Effector memory CD8-positive, alpha-beta T cell (primary cell): ENCODE measurements around the gene C6orf132.
"Not testable (repeated sequence)": the region's sequence is repeated elsewhere in the genome, so short reads cannot be mapped to it uniquely, and the experiment has no call there.

ENCODE experiments used
- ATAC-seq: fragments of 150-1000 bp; cut with Tn5 transposase; replicated peaks from 2 replicates; pipeline ENCODE4 v1.10.0; 2021; ENCODE audit warnings: mild to moderate bottlenecking, moderate library complexity
- DNase-seq, 3 experiments: peaks; one replicate each; pipeline ENCODE4 v3.0.0; 2021
- H3K27ac Mint-ChIP-seq, 2 donors: one replicate each; pipeline ENCODE4 v1.8.0; 2022; ENCODE audit warnings: mild to moderate bottlenecking in 2 of 2, mixed read lengths in 2 of 2, moderate library complexity in 2 of 2
- H3K27me3 Mint-ChIP-seq, 2 donors: one replicate each; pipeline ENCODE4 v1.8.0; 2022; ENCODE audit warnings: mixed read lengths in 2 of 2
- H3K36me3 Mint-ChIP-seq: one replicate; pipeline ENCODE4 v1.8.0; 2022; ENCODE audit warnings: mild to moderate bottlenecking, moderate library complexity, mixed read lengths; ENCODE audit not compliant: insufficient read depth
- H3K4me1 Mint-ChIP-seq, 2 donors: one replicate each; pipeline ENCODE4 v1.8.0; 2022; ENCODE audit warnings: low read depth in 2 of 2, mixed read lengths in 2 of 2
- H3K4me3 Mint-ChIP-seq, 2 donors: one replicate each; pipeline ENCODE4 v1.8.0; 2022; ENCODE audit warnings: mild to moderate bottlenecking in 2 of 2, mixed read lengths in 2 of 2, moderate library complexity in 2 of 2
- H3K9me3 Mint-ChIP-seq, 2 donors: one replicate each; pipeline ENCODE4 v1.8.0; 2022; ENCODE audit warnings: mixed read lengths in 2 of 2

C6orf132 gene

DNA sequence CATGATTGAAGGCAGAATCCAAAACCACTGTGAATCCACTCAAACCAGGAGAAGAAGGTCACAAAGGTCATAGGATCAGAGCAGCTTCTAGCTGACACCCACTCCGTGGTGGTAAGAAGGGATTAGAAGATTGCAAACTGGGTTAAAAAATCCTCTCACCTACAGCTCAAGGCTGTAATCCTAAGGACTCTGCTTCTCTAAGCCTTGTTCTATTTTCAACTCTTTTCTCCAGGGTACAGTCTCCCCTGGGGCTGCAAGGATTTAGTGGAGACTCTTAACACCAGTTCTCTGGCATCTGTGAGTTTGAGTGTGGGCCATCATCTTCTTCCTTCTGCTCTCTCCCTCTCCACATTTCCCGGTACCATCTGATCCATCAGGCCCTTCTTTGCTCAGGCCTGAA, 30.7 kb upstream of the C6orf132 start, which contains the start of gene GUCA1A:
GUCA1A (plus strand) TSS at position 264 of the 400 bp plus-strand sequence. CDS start 250 bp downstream, outside the sequence.
- no peak within 1 kb of the TSS for H3K4me3 Mint-ChIP-seq
- H3K36me3 Mint-ChIP-seq: peaks cover 6% of the 10 kb centered on the region
- peaks cover 5 to 20% of the 10 kb centered on the region in 2 donors for H3K27me3 Mint-ChIP-seq
- no peak within 1 kb of the TSS for H3K27ac Mint-ChIP-seq
- DNase-seq (no peak), ATAC-seq (no peak)
- no peaks in the 10 kb centered on the region for H3K4me1 Mint-ChIP-seq
- H3K9me3 Mint-ChIP-seq: no peaks in the 10 kb centered on the region

DNA sequence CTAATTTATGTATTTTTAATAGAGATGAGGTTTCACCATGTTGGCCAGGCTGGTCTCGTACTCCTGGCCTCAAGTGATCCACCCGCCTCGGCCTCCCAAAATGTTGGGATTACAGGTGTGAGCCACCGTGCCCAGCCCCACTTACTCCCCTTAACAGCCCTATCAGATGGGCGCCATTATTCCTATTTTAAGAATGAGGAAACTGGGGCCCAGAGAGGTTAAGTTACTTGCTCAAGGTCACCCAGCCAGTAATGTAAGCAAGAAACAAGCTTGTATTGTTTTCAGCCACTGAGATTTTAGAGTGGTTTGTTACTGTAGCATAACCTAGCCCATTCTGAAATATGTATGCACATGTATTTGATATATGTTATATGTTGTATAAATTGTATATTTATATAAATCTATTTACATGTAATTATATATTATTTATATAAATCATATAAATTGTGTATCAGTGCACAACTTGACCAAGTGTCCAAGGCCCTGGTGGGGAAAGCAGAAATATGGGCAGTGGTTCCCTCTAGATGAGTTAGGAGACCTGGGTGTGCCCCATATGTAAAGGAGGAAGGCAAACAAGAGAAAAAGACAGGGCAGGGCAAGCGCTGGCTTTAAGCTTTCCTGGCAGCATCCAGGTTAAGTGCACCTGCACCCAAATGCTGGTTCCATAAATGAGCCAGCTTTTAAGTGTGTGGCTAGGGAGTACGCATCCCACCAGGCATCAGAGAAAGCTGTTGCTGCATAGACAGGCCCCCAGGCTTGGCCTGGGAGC, 29.6 kb upstream of the C6orf132 start:
- Mint-ChIP-seq H3K4me3 (no peak overlapping the region), H3K27ac (no peak overlapping the region), H3K4me1 (no peaks in the 10 kb centered on the region), H3K36me3 (peaks cover 6% of the 10 kb centered on the region), H3K27me3 (peaks cover 5 to 22% of the 10 kb centered on the region in 2 donors), H3K9me3 (no peaks in the 10 kb centered on the region)
- DNase-seq (no peak), ATAC-seq (no peak)

DNA sequence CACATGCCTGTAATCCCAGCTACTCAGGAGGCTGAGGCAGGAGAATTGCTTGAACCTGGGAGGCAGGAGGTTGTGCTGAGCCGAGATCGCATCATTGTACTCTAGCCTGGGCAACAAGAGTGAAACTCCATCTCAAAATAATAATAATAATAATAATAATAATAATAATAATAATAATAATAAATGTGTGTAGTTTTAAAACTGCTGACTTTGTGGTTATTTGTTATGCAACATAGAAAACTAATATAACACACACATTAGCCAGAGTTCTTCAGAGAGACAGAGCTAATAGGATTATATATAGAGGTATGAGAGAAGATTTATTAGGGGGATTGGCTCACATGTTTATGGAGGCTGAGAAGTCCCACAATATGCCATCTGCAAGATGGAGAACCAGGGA, 27.4 kb upstream of the C6orf132 start:
- not testable (repeated sequence) for H3K4me1 Mint-ChIP-seq, DNase-seq, H3K36me3 Mint-ChIP-seq, H3K9me3 Mint-ChIP-seq, ATAC-seq, H3K27ac Mint-ChIP-seq, H3K4me3 Mint-ChIP-seq
- peaks cover 3 to 30% of the 10 kb centered on the region in 2 donors for H3K27me3 Mint-ChIP-seq

DNA sequence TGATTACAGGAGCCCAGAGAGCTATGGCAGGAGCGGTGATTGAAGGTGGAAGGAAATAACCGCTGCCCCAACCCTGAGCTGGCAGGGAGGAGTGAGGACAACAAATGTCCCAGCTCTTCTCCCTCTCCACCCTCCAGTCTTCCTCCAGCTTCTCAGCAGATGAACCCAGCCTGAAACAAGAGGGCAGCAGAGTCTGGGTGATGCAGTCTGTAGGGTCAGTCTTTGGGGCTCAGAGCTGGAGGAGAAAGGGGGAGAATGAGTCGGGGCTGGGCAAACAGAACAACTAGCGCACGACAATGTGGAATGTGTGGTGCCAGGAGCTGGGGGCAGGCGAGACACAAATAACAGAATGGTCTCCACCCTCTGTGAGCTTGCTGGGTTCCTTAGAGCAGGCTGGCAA, 26.2 kb upstream of the C6orf132 start:
- Mint-ChIP-seq H3K27me3 (peaks cover 6 to 36% of the 10 kb centered on the region in 2 donors), H3K27ac (no peak overlapping the region), H3K36me3 (no peaks in the 10 kb centered on the region), H3K4me3 (no peak overlapping the region), H3K9me3 (no peaks in the 10 kb centered on the region), H3K4me1 (peaks cover 5 to 7% of the 10 kb centered on the region in 2 donors)
- no peak for ATAC-seq
- DNase-seq: no peak

DNA sequence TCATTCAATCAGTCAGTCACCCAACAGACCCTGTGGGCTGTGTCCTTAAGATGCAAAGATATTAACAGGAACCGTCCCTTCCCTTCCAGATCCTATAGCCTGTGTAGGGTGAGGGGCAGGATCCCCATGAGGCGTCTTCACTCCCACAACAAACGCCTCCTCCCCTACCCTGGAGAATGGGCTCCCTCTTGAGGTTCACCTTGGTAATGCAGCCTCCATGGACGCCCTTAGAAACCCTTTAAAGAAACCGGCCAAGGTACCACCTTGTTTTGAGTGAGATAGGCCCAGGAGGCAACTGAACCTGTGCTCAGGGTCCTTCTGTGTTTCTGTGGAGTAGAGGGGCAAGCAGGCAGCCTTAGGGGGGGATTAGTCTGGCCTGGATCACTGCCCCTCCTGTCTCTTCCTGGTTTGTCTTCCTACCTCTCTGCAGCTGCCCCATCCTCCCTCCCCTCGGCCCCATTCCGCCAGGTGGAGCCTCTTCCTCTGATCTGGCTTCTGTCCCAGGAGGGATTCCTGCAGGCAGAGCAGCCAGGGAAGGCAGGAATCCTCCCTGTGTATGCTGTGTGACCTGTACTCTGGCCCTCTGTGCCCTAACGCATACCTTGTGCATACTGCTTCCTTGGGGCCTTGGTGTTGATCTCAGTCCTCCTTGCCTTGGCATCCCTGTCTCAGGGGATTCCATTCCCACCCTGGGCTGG, 24.2 kb upstream of the C6orf132 start:
- Mint-ChIP-seq H3K27me3 (peaks cover 10 to 44% of the 10 kb centered on the region in 2 donors), H3K27ac (peak overlapping the region in 1 of 2 donors; percentile 5), H3K4me3 (no peak overlapping the region), H3K4me1 (peaks cover 5 to 7% of the 10 kb centered on the region in 2 donors), H3K9me3 (no peaks in the 10 kb centered on the region), H3K36me3 (no peaks in the 10 kb centered on the region)
- ATAC-seq (peak; percentile 86), DNase-seq (peak; percentile 76 to 84 (median 80))

DNA sequence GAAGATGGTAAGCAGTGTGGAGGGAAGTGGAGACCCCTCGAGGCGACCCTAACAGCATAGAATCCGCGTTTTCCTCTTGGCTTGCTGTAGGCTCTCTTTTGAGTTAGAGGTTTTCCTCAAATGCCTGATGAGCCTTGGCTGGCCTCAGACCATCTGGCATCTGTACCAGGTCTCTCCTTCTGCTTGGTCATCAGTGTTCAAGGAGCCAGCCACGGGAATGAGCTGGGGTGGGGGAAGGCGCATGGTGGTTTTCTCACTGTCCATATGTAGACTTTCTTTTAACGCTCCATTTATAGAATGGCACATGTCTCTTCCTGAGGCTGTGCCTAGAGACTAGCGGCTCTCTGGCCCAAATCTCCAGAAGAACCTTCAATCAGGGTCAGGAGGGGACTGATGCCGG, 22.6 kb upstream of the C6orf132 start:
- Mint-ChIP-seq H3K27me3 (peaks cover 22 to 59% of the 10 kb centered on the region in 2 donors), H3K9me3 (no peaks in the 10 kb centered on the region), H3K27ac (no peak overlapping the region), H3K4me1 (peaks cover 5 to 7% of the 10 kb centered on the region in 2 donors), H3K36me3 (no peaks in the 10 kb centered on the region), H3K4me3 (no peak overlapping the region)
- ATAC-seq: no peak
- no peak for DNase-seq

DNA sequence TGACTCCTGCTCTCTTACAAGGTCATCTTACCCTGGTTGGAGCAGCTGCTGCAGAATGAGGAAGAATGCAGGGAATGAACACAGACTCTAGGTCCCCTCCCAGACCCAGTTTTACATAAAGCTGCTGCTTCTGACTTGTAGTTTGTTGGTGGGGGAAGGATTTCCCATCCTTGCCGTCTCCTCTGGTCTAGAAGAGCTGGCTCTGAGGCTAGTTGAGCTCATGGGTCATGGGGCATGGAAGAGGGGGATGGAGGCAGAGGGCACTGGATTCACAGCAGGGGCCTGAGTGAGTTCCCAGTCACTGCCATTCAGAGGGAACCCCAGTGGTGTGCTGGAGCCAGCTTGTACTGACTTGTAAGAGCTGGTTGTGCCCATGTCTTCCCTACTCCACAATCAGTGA, 21.6 kb upstream of the C6orf132 start:
- ATAC-seq (no peak), DNase-seq (no peak)

DNA sequence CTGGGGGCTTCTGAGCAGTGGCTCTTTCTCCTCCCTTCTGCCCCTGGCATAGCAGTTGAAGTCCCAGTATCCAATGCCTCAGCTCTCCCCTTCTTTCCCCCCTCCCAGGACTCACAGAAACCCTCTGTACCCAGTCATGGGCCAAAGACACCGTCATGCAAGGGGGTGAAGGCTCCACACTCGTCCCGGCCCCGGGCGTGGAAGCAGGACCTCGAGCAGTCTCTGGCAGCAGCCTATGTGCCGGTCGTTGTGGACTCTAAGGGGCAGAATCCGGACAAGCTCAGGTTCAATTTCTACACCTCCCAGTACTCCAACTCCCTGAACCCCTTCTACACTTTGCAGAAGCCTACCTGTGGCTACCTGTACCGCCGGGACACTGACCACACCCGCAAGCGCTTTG, 20.4 kb upstream of the C6orf132 start:
- peaks cover 5 to 7% of the 10 kb centered on the region in 2 donors for H3K4me1 Mint-ChIP-seq
- peaks cover 22 to 49% of the 10 kb centered on the region in 2 donors for H3K27me3 Mint-ChIP-seq
- no peak overlapping the region for H3K27ac Mint-ChIP-seq
- no peak overlapping the region for H3K4me3 Mint-ChIP-seq
- no peaks in the 10 kb centered on the region for H3K9me3 Mint-ChIP-seq
- H3K36me3 Mint-ChIP-seq: no peaks in the 10 kb centered on the region
- no peak for DNase-seq
- no peak for ATAC-seq

More for the DNA sequence above, 21.6 kb upstream of the C6orf132 start:
- peaks cover 22 to 59% of the 10 kb centered on the region in 2 donors for H3K27me3 Mint-ChIP-seq
- no peak overlapping the region for H3K4me3 Mint-ChIP-seq
- no peaks in the 10 kb centered on the region for H3K36me3 Mint-ChIP-seq
- H3K9me3 Mint-ChIP-seq: no peaks in the 10 kb centered on the region
- H3K27ac Mint-ChIP-seq: no peak overlapping the region
- peaks cover 5 to 7% of the 10 kb centered on the region in 2 donors for H3K4me1 Mint-ChIP-seq

DNA sequence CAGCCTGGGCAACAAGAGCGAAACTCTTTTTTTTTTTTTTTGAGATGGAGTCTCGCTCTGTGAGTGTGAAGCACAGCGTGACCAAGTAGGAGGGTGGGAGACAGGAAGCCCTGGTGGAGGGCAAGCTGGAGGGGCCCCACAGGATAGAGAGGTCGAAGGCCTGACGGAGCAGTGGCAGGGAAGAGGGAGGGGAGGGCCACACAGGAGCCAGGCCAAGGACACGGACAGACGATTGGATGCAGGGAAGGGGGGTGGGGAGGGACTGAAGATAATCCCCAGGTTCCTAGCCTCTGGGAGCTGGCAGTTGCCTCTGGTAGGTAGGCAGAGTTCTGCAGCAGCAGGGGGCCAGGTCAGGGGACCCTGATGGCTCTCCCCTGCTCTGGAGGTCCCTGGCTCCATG, 20.0 kb upstream of the C6orf132 start:
- no peaks in the 10 kb centered on the region for H3K9me3 Mint-ChIP-seq
- H3K27ac Mint-ChIP-seq: no peak overlapping the region
- no peaks in the 10 kb centered on the region for H3K36me3 Mint-ChIP-seq
- DNase-seq (no peak), ATAC-seq (no peak)
- H3K4me3 Mint-ChIP-seq: no peak overlapping the region
- peaks cover 22 to 49% of the 10 kb centered on the region in 2 donors for H3K27me3 Mint-ChIP-seq
- peaks cover 5 to 7% of the 10 kb centered on the region in 2 donors for H3K4me1 Mint-ChIP-seq

DNA sequence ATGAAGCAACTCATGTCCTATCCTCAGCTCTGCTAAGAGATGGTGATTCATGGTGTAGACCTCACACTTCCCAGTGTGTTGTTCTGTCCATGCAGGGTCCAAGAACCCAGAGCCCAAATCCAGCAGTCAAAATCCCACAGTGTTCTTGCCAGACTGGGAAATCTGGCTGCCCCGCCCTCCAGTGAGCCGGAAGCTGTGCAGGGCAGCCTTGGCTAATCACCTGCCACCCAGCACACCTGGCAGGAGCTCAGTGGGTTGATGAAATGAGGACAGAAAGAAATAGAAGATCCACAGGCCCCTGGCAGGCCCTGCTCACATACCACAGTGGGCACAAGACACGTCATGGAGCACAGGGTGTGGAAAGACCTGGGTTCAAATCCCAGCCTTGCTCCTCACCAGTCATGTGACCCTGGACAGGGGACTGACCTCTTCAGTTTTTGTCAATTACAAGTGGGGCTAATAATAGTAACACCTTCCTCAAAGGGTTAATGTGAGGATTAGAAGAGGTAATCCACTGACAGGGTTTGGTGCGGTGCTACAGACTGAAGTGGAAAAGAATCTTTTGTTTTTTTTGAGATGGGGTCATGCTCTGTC, 17.1 kb upstream of the C6orf132 start:
- Mint-ChIP-seq H3K36me3 (no peaks in the 10 kb centered on the region), H3K4me3 (no peak overlapping the region), H3K27ac (no peak overlapping the region), H3K9me3 (no peaks in the 10 kb centered on the region), H3K4me1 (no peaks in the 10 kb centered on the region), H3K27me3 (peaks cover 17 to 29% of the 10 kb centered on the region in 2 donors)
- ATAC-seq (no peak), DNase-seq (no peak)

DNA sequence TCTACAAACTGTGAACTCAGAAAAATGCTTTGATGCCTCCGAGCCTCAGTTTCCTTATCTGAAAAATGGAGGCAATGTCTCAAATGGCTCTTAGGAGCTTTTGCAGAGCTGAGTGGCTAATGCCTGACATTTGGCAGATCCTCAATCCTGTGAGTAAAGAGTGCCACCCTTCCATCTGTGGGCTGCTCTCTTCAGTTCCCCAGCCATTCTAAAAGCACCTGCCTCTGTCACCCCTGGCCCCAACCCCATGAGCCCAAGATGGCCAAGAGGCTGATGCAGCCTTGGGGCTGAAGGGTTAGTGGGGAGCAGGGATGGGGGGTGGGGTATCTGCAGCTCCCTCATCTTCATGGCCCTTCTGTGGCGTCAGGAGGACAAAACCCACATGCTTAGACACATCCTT, 16.2 kb upstream of the C6orf132 start:
- no peak for DNase-seq
- no peaks in the 10 kb centered on the region for H3K4me1 Mint-ChIP-seq
- H3K4me3 Mint-ChIP-seq: no peak overlapping the region
- H3K27ac Mint-ChIP-seq: no peak overlapping the region
- H3K36me3 Mint-ChIP-seq: no peaks in the 10 kb centered on the region
- H3K27me3 Mint-ChIP-seq: peaks cover 17 to 30% of the 10 kb centered on the region in 2 donors
- no peaks in the 10 kb centered on the region for H3K9me3 Mint-ChIP-seq
- ATAC-seq: no peak

DNA sequence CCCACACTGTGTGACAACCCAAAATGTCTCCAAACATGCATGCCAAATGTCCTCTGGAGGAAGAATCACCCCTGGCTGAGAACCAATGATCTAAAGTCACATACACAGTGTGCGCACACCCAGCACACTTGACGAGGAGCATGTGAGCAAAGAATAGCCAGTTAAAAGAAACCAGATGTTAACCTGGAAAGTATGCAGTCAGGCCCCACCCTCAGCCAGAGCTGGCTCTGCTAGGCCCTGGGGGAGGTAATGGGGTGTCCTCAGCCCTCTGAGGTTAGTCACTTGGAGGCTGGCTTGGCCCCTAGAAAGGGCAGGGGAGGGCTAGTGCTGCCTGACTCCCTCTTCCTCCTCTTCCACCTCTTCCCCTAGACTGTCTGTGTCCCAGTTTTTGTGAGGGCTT, 15.6 kb upstream of the C6orf132 start:
- Mint-ChIP-seq H3K27me3 (peaks cover 17 to 33% of the 10 kb centered on the region in 2 donors), H3K36me3 (no peaks in the 10 kb centered on the region), H3K9me3 (no peaks in the 10 kb centered on the region), H3K4me3 (no peak overlapping the region), H3K4me1 (no peaks in the 10 kb centered on the region), H3K27ac (no peak overlapping the region)
- DNase-seq (no peak), ATAC-seq (no peak)

DNA sequence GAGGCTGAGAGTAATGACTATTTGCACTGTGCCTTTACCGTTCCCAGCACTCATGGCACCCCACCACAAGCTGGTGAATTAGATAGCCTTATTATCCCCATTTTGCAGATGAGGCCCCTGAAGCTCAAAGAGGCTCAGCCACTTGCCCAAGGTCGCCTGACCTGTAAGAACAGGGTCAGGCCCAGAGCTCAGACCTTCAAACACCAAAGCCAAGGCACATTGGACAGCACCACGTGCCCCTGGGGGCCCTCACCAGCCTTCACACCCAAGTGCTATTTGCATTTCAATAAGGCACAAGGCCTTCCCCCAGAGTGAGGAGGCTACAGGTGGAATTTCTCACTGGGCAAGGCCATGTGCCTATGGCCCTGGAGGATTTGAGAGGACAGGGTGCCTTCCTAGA, 14.2 kb upstream of the C6orf132 start:
- Mint-ChIP-seq H3K4me1 (no peaks in the 10 kb centered on the region), H3K9me3 (no peaks in the 10 kb centered on the region), H3K4me3 (no peak overlapping the region), H3K27ac (no peak overlapping the region), H3K27me3 (peaks cover 13 to 26% of the 10 kb centered on the region in 2 donors), H3K36me3 (no peaks in the 10 kb centered on the region)
- DNase-seq (no peak), ATAC-seq (no peak)
